H9 (cell line): ENCODE data around the gene CMSS1. TPM values are rescaled to one million over a fixed set of nuclear protein-coding genes. Genes with fewer than 3 reads are reported as not detected.

Experiments
- DNase-seq: peaks from one replicate; pipeline ENCODE4 v3.0.0-alpha.2; 2017
- H2AFZ ChIP-seq: one replicate; pipeline ENCODE4 v1.6.1; 2013; ENCODE audit warnings: mild to moderate bottlenecking, low read length, control low read depth, moderate library complexity
- H2AK5ac ChIP-seq: 2 replicates; pipeline ENCODE4 v1.6.1; 2013; ENCODE audit warnings: low read length, control low read depth, mixed read lengths; ENCODE audit not compliant: insufficient read length
- H2BK120ac ChIP-seq: one replicate; pipeline ENCODE4 v1.6.1; 2013; ENCODE audit warnings: low read depth, mild to moderate bottlenecking, low read length, control low read depth, inconsistent platforms; ENCODE audit not compliant: poor library complexity, severe bottlenecking
- H2BK12ac ChIP-seq: 2 replicates; pipeline ENCODE4 v1.6.1; 2013; ENCODE audit warnings: low read length, control low read depth, mixed read lengths, low read depth; ENCODE audit not compliant: insufficient read length
- H2BK15ac ChIP-seq: 2 replicates; pipeline ENCODE4 v1.6.1; 2013; ENCODE audit warnings: low read depth, low read length, control low read depth
- H2BK20ac ChIP-seq: one replicate; pipeline ENCODE4 v1.6.1; 2013; ENCODE audit warnings: low read depth, mild to moderate bottlenecking, low read length, control low read depth, inconsistent platforms; ENCODE audit not compliant: poor library complexity, severe bottlenecking
- H2BK5ac ChIP-seq: 2 replicates; pipeline ENCODE4 v1.6.1; 2013; ENCODE audit warnings: low read length, control low read depth, mixed read lengths; ENCODE audit not compliant: insufficient read length
- H3K14ac ChIP-seq: 2 replicates; pipeline ENCODE4 v1.6.1; 2013; ENCODE audit warnings: low read length, control low read depth; ENCODE audit not compliant: insufficient read depth
- H3K18ac ChIP-seq: 2 replicates; pipeline ENCODE4 v1.6.1; 2013; ENCODE audit warnings: low read depth, mild to moderate bottlenecking, mixed read lengths, low read length, control low read depth; ENCODE audit not compliant: insufficient read length
- H3K23ac ChIP-seq: 2 replicates; pipeline ENCODE4 v1.6.1; 2013; ENCODE audit warnings: low read length, control low read depth, mixed read lengths, low read depth; ENCODE audit not compliant: insufficient read length
- H3K23me2 ChIP-seq: 2 replicates; pipeline ENCODE4 v1.6.1; 2013; ENCODE audit warnings: low read depth, mild to moderate bottlenecking, mixed read lengths, low read length, control low read depth; ENCODE audit not compliant: insufficient read length, poor library complexity, severe bottlenecking
- H3K27ac ChIP-seq: 2 replicates; pipeline ENCODE4 v1.5.1; 2013; ENCODE audit warnings: low read length, control low read depth, mixed read lengths, low read depth; ENCODE audit not compliant: insufficient read length
- H3K27me3 ChIP-seq: 2 replicates; pipeline ENCODE4 v1.6.1; 2013; ENCODE audit warnings: low read length, control low read depth, inconsistent platforms; ENCODE audit not compliant: insufficient read depth
- H3K4ac ChIP-seq: 2 replicates; pipeline ENCODE4 v1.6.1; 2013; ENCODE audit warnings: low read depth, mild to moderate bottlenecking, control low read depth, inconsistent platforms, low read length, moderate library complexity
- H3K4me1 ChIP-seq: 2 replicates; pipeline ENCODE4 v1.6.1; 2013; ENCODE audit warnings: low read length, control low read depth, inconsistent platforms; ENCODE audit not compliant: insufficient read depth
- H3K4me2 ChIP-seq: 2 replicates; pipeline ENCODE4 v1.6.1; 2013; ENCODE audit warnings: low read length, control low read depth, mixed read lengths; ENCODE audit not compliant: insufficient read length, insufficient read depth
- H3K56ac ChIP-seq: 2 replicates; pipeline ENCODE4 v1.6.1; 2013; ENCODE audit warnings: low read depth, mild to moderate bottlenecking, mixed read lengths, low read length, control low read depth; ENCODE audit not compliant: insufficient read length
- H3K79me1 ChIP-seq: 2 replicates; pipeline ENCODE4 v1.6.1; 2013; ENCODE audit warnings: low read depth, mild to moderate bottlenecking, moderate library complexity, low read length, control low read depth, inconsistent platforms; ENCODE audit not compliant: insufficient read depth, poor library complexity, severe bottlenecking
- H3K79me2 ChIP-seq: 2 replicates; pipeline ENCODE4 v1.6.1; 2013; ENCODE audit warnings: low read length, control low read depth, inconsistent platforms; ENCODE audit not compliant: insufficient read depth
- H3K9ac ChIP-seq: 2 replicates; pipeline ENCODE4 v1.6.1; 2013; ENCODE audit warnings: low read length, control low read depth, mixed read lengths; ENCODE audit not compliant: insufficient read length; ENCODE audit errors: extremely low read depth
- H3K9me3 ChIP-seq: one replicate; pipeline ENCODE4 v1.6.1; 2013; ENCODE audit warnings: low read depth, low read length, inconsistent platforms; ENCODE audit not compliant: control insufficient read depth
- H3T11ph ChIP-seq: one replicate; pipeline ENCODE4 v1.6.1; 2013; ENCODE audit warnings: mild to moderate bottlenecking, low read length, control low read depth, inconsistent platforms
- H4K20me1 ChIP-seq: one replicate; pipeline ENCODE4 v1.6.1; 2013; ENCODE audit not compliant: control insufficient read depth, insufficient read length, insufficient read depth
- H4K5ac ChIP-seq: 2 replicates; pipeline ENCODE4 v1.6.1; 2013; ENCODE audit warnings: low read depth, mild to moderate bottlenecking, mixed read lengths, low read length, control low read depth; ENCODE audit not compliant: insufficient read length
- H4K8ac ChIP-seq: replicated peaks from 2 replicates; pipeline ENCODE4 v1.6.1; 2013; ENCODE audit warnings: low read length, control low read depth, mixed read lengths, low read depth; ENCODE audit not compliant: insufficient read length
- H4K91ac ChIP-seq: 2 replicates; pipeline ENCODE4 v1.6.1; 2013; ENCODE audit warnings: low read depth, mild to moderate bottlenecking, moderate library complexity, mixed read lengths, low read length, control low read depth; ENCODE audit not compliant: insufficient read length
- H3K27ac Mint-ChIP-seq, 3 experiments: 2 replicates in 2 of 3; 3 replicates in 1 of 3; pipeline ENCODE4 v1.8.0; 2020 to 2021; ENCODE audit warnings: mixed read lengths in 3 of 3, mild to moderate bottlenecking in 1 of 3, moderate library complexity in 1 of 3
- H3K27me3 Mint-ChIP-seq: 2 replicates; pipeline ENCODE4 v1.8.0; 2021; ENCODE audit warnings: low read depth, mild to moderate bottlenecking, moderate library complexity, mixed read lengths
- H3K36me3 Mint-ChIP-seq, 3 experiments: 2 replicates in 2 of 3; 3 replicates in 1 of 3; pipeline ENCODE4 v1.8.0; 2020 to 2021; ENCODE audit warnings: low read depth in 3 of 3, mixed read lengths in 3 of 3; ENCODE audit not compliant: insufficient read depth in 1 of 3
- H3K4me1 Mint-ChIP-seq, 2 experiments: 2 replicates each; pipeline ENCODE4 v1.8.0; 2020; ENCODE audit warnings: mixed read lengths in 2 of 2
- H3K4me3 Mint-ChIP-seq, 2 experiments: 2 replicates in 1 of 2; 3 replicates in 1 of 2; pipeline ENCODE4 v1.8.0; 2020 to 2021; ENCODE audit warnings: mild to moderate bottlenecking in 2 of 2, mixed read lengths in 2 of 2, moderate library complexity in 1 of 2
- H3K9me3 Mint-ChIP-seq, 2 experiments: 2 replicates in 1 of 2; 3 replicates in 1 of 2; pipeline ENCODE4 v1.8.0; 2020; ENCODE audit warnings: mild to moderate bottlenecking in 2 of 2, mixed read lengths in 2 of 2, moderate library complexity in 1 of 2
- CTCF ChIP-seq: fragments of 200-600 bp; sonication (generic); conservative IDR thresholded peaks from 3 replicates; pipeline ENCODE4 v1.8.0; 2021; ENCODE audit warnings: antibody characterized with exemption, mild to moderate bottlenecking
- WGBS: extraction: QIAGEN DNeasy Blood & Tissue Kit; methylation state at CpG from one replicate; pipeline ENCODE4 v1.1.7; 2013; ENCODE audit warnings: missing lambda C conversion rate, low lambda C conversion rate, mixed read lengths; ENCODE audit not compliant: insufficient read length; ENCODE audit errors: extremely low coverage; 5-methylcytosine and 5-hydroxymethylcytosine counted together
- total RNA-seq: library from RNA; stranded (reverse); gene quantifications from 2 replicates; pipeline ENCODE4 v1.2.1, GENCODE V29; 2021

CMSS1 gene
- total RNA-seq, 1 experiment from 2014 or later: 61.8 TPM

- DNase-seq: no peak
- Mint-ChIP-seq H3K4me3 (no peak overlapping the region), H3K9me3 (peaks cover 0 to 3% of the 10 kb centered on the region in 2 experiments; a peak in 2 of 5 replicates), H3K4me1 (peaks cover 9 to 12% of the 10 kb centered on the region in 2 experiments), H3K27ac (no peak overlapping the region), H3K27me3 (peaks cover 46% of the 10 kb centered on the region), H3K36me3 (peaks cover 6 to 9% (median 8%) of the 10 kb centered on the region in 3 experiments; a peak in 6 of 7 replicates)
- no peak overlapping the region for H2BK15ac ChIP-seq
- no peak overlapping the region for H2BK12ac ChIP-seq
- H4K20me1 ChIP-seq: no peaks in the 10 kb centered on the region
- no peak overlapping the region for H3K4ac ChIP-seq
- no peak overlapping the region for H3K18ac ChIP-seq
- H4K5ac ChIP-seq: no peak overlapping the region
- no peaks in the 10 kb centered on the region; the same call in 1 of the 2 replicates for H3K27me3 ChIP-seq
- H3K23ac ChIP-seq: no peak overlapping the region
- peaks cover 3% of the 10 kb centered on the region; the same call in 1 of the 2 replicates for H3K4me1 ChIP-seq
- H3K79me1 ChIP-seq: no peaks in the 10 kb centered on the region
- no peak for TF ChIP-seq CTCF
- WGBS: no CpG with 5 or more reads among the region's 1 CpG
- no peaks in the 10 kb centered on the region for H3K9me3 ChIP-seq
- no peak overlapping the region for H3K56ac ChIP-seq
- no peaks in the 10 kb centered on the region for H3K79me2 ChIP-seq
- H3K4me2 ChIP-seq: no peak overlapping the region
- H2BK5ac ChIP-seq: no peak overlapping the region
- no peak overlapping the region for H4K91ac ChIP-seq
- H3K9ac ChIP-seq: no peak overlapping the region
- no peak overlapping the region for H2BK120ac ChIP-seq
- no peak overlapping the region for H3T11ph ChIP-seq
- no peak overlapping the region for H3K14ac ChIP-seq
- H2BK20ac ChIP-seq: no peak overlapping the region
- H3K23me2 ChIP-seq: no peaks in the 10 kb centered on the region
- H4K8ac ChIP-seq: no peak overlapping the region
- H3K27ac ChIP-seq: no peak overlapping the region
- no peak overlapping the region for H2AFZ ChIP-seq
- H2AK5ac ChIP-seq: no peak overlapping the region
Observed at GRCh38 chr3:99865321-99865720, 47.7 kb downstream of the CMSS1 start.
